IPS-18a (cell line): ENCODE measurements around the gene PPM1J.

Source experiments
- H3K27ac ChIP-seq: one replicate; pipeline ENCODE4 v1.5.1; 2013; ENCODE audit warnings: low read length
- H3K27me3 ChIP-seq: one replicate; pipeline ENCODE4 v1.6.1; 2013; ENCODE audit warnings: mild to moderate bottlenecking, low read length; ENCODE audit not compliant: control insufficient read depth, insufficient read depth
- H3K36me3 ChIP-seq: one replicate; pipeline ENCODE4 v1.6.1; 2013; ENCODE audit warnings: low read depth, low read length; ENCODE audit not compliant: control insufficient read depth
- H3K4me1 ChIP-seq: one replicate; pipeline ENCODE4 v1.6.1; 2013; ENCODE audit warnings: low read depth, low read length; ENCODE audit not compliant: control insufficient read depth
- H3K4me3 ChIP-seq: one replicate; pipeline ENCODE4 v1.5.1; 2013; ENCODE audit warnings: low read length
- H3K9ac ChIP-seq: one replicate; pipeline ENCODE4 v1.6.1; 2013; ENCODE audit warnings: mild to moderate bottlenecking, low read length, moderate library complexity
- H3K9me3 ChIP-seq: one replicate; pipeline ENCODE4 v1.6.1; 2013; ENCODE audit warnings: low read depth, low read length; ENCODE audit not compliant: control insufficient read depth

The PPM1J gene

DNA sequence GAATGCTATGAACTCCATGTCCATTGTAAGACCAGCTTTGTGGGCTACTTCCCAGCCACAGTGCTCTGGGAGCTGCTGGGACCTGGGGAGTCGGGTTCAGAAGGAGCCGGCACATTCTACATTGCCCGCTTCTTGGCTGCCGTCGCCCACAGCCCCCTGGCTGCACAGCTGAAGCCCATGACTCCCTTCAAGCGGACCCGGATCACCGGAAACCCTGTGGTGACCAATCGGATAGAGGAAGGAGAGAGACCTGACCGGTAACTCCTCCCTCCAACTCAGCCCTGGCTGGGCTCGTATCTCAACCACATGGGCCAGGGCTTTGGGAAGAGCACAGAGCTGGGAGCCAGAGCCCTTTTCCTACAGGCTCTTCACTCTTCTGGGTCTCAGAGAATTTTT, 25.3 kb downstream of the PPM1J start:
- Histone ChIP-seq H3K9me3 (no peaks in the 10 kb centered on the region), H3K9ac (no peak overlapping the region), H3K36me3 (peaks cover 26% of the 10 kb centered on the region)

DNA sequence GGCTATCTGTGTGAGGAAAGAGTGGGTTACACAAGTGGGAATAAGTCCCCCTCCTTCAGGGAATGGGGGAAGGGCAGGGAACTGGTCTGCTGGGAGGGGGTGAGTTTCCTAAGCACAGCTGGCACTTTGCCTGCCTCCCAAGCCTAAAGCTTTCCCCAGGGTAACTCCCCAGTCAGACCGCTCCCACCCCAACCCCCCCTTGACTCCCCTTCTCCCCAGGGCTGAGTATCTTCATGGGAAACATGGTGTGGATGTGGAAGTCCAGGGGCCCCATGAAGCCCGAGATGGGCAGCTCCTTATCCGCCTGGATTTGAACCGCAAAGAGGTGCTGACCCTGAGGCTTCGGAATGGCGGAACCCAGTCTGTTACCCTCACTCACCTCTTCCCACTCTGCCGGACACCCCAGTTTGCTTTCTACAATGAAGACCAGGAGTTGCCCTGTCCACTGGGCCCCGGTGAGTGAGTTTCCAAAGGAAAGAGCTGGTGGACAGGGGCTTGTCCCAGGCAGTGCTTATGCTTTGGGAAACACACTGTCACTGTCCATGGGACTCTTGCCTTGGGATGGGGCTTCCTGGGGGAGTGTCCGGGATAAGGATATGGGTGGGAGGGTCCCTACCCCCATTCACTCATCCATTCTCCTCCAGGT, 25.8 kb downstream of the PPM1J start:
- no peak overlapping the region for H3K27ac ChIP-seq
- H3K4me3 ChIP-seq, result no peak overlapping the region
- H3K9me3 ChIP-seq, result no peaks in the 10 kb centered on the region
- peaks cover 26% of the 10 kb centered on the region for H3K36me3 ChIP-seq
- H3K27me3 ChIP-seq, result no peaks in the 10 kb centered on the region
- H3K9ac ChIP-seq, result no peak overlapping the region
- H3K4me1 ChIP-seq, result no peaks in the 10 kb centered on the region

More for the DNA sequence above, 25.3 kb downstream of the PPM1J start:
- no peaks in the 10 kb centered on the region for H3K4me1 ChIP-seq
- no peak overlapping the region for H3K27ac ChIP-seq
- H3K4me3 ChIP-seq, result no peak overlapping the region
- H3K27me3 ChIP-seq, result no peaks in the 10 kb centered on the region

DNA sequence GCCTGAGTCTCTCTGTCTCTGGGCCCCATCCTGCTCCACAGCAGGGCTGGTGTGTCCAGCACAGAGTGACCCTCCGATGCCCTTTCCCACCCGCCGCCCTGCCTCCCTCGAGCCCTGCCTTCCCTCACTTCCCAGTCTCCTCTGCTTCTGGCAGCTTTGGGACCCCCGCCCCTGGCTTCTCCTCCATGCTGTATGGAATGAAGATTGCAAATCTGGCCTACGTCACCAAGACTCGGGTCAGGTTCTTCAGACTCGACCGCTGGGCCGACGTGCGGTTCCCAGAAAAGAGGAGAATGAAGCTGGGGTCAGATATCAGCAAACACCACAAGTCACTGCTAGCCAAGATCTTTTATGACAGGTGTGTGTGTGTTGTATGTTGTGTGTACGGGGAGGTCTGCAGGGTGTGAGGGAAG, 26.3 kb downstream of the PPM1J start:
- no peaks in the 10 kb centered on the region for H3K4me1 ChIP-seq
- H3K9ac ChIP-seq, result no peak overlapping the region
- no peak overlapping the region for H3K4me3 ChIP-seq
- H3K36me3 ChIP-seq, result peaks cover 21% of the 10 kb centered on the region
- no peak overlapping the region for H3K27ac ChIP-seq
- H3K9me3 ChIP-seq, result no peaks in the 10 kb centered on the region
- H3K27me3 ChIP-seq, result no peaks in the 10 kb centered on the region

DNA sequence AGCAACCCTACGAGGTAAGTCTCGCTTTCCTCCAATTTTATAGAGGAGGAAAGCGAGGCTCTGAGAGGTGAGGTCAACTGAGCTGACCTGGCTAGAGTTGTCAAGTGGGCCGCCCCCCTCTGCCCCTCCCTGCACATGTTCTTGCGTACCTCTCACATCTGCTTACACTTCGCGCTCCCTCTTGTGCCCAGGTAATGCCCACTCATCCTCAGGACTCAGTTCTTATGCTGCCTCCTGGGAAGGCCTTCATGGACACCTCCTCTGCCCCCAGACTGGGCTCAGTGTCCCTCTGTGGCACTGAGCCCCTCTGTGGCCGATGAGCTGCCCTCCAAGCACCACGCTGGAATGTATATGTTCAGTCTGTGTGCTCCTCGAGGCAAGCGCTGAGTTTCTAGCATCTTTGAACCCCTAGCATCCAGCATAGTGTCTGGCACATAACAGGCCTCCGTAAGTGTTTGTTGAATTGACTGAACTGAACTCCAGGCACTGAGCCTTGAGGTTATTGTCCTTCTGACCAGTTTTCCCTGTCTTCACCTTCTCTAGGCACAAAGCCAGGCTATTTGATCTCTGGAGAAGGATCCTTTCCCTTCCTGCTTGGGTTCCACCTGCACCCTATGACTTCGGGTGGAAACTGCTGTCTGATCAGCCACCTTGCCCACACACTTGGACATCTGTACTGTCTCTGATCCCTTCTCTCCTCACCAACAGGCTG, 27.2 kb downstream of the PPM1J start:
- H3K27ac ChIP-seq, result no peak overlapping the region
- no peaks in the 10 kb centered on the region for H3K9me3 ChIP-seq
- H3K36me3 ChIP-seq, result peaks cover 16% of the 10 kb centered on the region
- H3K4me1 ChIP-seq, result no peaks in the 10 kb centered on the region
- H3K9ac ChIP-seq, result no peak overlapping the region
- no peak overlapping the region for H3K4me3 ChIP-seq
- no peaks in the 10 kb centered on the region for H3K27me3 ChIP-seq

DNA sequence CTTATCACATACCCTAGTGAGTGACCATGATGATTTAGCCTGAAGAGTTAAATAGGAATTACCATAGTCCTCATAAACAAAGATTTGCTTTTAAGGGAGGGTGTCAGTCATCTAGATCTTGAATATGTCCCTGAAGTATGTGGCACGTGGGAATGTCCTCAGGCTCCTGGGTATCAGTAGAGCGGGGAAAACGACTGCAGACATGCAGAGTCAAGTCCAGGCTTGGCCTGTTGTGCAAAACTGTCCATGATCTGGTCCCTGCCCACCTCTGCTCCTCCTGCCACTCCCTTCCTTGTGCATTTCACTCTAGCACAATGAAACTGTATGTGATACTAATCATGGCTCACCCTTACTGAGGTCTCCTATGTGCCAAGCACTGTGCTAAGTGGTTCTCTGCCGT, 27.8 kb downstream of the PPM1J start:
- Histone ChIP-seq H3K4me1 (no peaks in the 10 kb centered on the region), H3K36me3 (peaks cover 11% of the 10 kb centered on the region), H3K9ac (no peak overlapping the region), H3K27ac (no peak overlapping the region), H3K27me3 (no peaks in the 10 kb centered on the region), H3K4me3 (no peak overlapping the region), H3K9me3 (no peaks in the 10 kb centered on the region)

DNA sequence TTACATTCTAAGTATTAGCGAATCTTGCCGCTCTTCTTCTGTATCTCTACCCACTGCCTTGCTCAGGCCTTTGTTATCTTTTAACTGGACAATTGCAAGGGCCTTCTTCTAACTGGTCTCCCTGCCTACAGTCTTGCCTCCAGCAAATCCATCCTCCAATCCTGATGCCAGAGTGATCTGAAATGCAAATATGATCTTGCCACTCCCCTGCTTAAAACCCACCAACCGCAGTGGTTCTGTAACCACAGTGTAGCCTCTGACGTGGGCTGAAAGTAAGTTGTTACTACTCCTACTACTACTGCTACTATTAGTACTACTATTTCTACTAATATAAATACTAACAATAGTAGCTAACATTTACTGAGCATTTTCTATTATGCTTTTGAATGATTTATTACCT, 28.3 kb downstream of the PPM1J start:
- Histone ChIP-seq H3K9me3 (no peaks in the 10 kb centered on the region), H3K4me3 (no peak overlapping the region), H3K36me3 (peaks cover 7% of the 10 kb centered on the region), H3K9ac (no peak overlapping the region), H3K4me1 (no peaks in the 10 kb centered on the region), H3K27ac (no peak overlapping the region), H3K27me3 (no peaks in the 10 kb centered on the region)

DNA sequence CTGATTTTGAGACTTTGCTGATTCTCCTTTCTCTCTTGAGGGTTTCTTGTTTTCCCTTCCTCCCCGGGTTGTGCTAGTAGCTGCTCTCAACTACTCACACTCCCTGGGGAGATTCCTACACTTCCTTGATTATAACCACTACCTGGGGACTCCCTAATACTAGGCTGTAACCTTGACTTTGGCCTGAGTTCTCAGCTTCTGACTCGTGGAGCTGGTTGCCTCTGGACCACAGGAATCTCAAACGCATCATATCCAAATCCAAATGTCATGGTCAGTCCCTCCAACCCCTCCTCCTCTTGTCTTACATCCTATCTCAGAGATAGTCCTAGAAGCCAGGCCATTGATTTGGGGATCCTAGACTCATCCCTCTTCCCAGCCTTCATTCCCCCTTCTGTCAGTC, 28.7 kb downstream of the PPM1J start:
- H3K9me3 ChIP-seq, result no peaks in the 10 kb centered on the region
- no peak overlapping the region for H3K27ac ChIP-seq
- no peaks in the 10 kb centered on the region for H3K4me1 ChIP-seq
- H3K36me3 ChIP-seq, result peaks cover 3% of the 10 kb centered on the region
- H3K4me3 ChIP-seq, result no peak overlapping the region
- no peaks in the 10 kb centered on the region for H3K27me3 ChIP-seq
- no peak overlapping the region for H3K9ac ChIP-seq

DNA sequence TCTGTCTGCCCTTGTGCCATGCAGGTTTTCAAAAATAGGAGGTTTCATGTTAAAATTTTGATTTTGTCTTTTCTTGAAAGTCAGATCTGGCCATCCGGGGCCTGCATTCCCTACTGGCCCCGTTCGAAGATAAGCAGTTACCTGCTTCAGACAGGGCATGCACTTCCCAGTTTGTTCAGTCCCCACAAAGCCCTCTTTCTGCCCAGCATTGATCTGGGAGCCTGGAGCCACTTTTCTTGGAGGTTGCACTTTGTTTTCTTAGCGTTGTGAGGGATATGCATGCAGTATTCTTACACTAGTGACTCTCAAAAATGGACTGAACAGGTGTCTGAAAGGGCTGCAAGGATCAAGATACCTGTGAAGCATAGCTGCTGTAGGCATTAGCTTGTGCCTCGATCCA, 29.2 kb downstream of the PPM1J start:
- no peaks in the 10 kb centered on the region for H3K9me3 ChIP-seq

DNA sequence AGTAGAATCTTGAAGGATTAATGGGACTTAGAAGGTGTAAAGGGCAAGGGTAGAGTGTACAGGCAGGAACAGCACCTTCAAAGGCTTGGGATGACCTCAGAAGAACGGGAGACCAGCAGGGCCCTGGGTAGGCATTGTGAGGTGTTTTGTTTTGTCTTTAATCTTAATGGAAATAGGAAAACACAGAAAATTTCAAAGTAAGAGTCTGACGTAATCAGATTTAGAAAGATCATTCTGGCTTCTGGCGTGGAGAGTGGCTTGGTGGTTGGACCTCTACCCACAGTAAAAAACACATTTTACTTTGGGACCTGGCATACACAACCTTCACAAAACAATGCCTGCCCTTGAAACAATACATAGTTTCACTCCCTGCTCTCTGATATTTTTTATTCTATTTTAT, 36.5 kb downstream of the PPM1J start:
- Histone ChIP-seq H3K9me3 (no peaks in the 10 kb centered on the region), H3K9ac (no peak overlapping the region), H3K36me3 (no peaks in the 10 kb centered on the region), H3K4me1 (peaks cover 12% of the 10 kb centered on the region), H3K4me3 (no peak overlapping the region), H3K27me3 (peaks cover 13% of the 10 kb centered on the region), H3K27ac (no peak overlapping the region)

More for the DNA sequence above, 29.2 kb downstream of the PPM1J start:
- Histone ChIP-seq H3K4me1 (no peaks in the 10 kb centered on the region), H3K36me3 (peaks cover 3% of the 10 kb centered on the region), H3K27ac (no peak overlapping the region), H3K27me3 (no peaks in the 10 kb centered on the region), H3K9ac (no peak overlapping the region), H3K4me3 (no peak overlapping the region)

DNA sequence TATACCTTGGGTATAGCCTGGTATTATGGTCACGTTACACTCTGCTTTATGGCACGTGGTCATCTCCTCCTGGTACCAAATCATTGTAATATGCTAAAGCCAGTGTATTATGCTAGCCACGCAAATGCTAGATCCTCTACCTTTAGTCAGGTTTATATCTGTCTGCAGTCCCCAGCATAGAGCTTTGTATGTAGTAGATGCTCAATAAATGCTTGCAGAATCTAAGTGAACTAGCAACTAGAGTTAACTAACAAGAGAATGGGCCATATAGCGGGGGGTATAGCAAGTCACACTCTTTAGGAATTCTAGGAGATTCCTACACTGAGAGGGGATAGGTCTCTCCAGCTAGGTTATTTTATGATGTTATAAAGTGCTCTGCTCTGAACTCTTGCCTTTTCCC, 37.6 kb downstream of the PPM1J start:
- H3K9ac ChIP-seq, result no peak overlapping the region
- H3K4me3 ChIP-seq, result no peak overlapping the region
- H3K27me3 ChIP-seq, result peaks cover 13% of the 10 kb centered on the region
- H3K4me1 ChIP-seq, result peaks cover 22% of the 10 kb centered on the region
- H3K9me3 ChIP-seq, result no peaks in the 10 kb centered on the region
- no peaks in the 10 kb centered on the region for H3K36me3 ChIP-seq
- H3K27ac ChIP-seq, result no peak overlapping the region

DNA sequence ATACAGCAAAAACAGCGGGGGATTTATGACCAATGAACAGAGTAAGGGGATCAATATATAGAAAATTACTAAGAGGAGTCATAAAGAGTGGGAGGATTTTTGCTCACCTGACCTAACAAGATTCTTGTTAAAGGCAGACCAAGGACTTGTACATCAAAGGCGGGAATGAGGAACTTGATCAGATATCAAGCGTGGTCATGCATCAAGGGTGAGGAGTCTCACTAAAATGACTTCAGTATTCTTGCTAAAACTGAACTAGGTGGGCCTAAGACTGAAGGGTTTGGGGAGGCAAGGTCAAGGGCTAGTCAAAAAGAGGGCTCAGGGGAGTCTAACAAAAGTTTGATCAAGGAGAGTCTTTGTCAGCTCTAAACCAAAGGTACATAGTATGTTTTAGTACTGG, 38.6 kb downstream of the PPM1J start:
- Histone ChIP-seq H3K9ac (no peak overlapping the region), H3K36me3 (no peaks in the 10 kb centered on the region), H3K4me1 (peaks cover 32% of the 10 kb centered on the region), H3K4me3 (no peak overlapping the region), H3K27me3 (peaks cover 13% of the 10 kb centered on the region), H3K9me3 (no peaks in the 10 kb centered on the region), H3K27ac (no peak overlapping the region)
